GM12873 (cell line): Measurements from ENCODE around the gene RPL7L1.

ENCODE experiments used
- CTCF ChIP-seq: IDR thresholded peaks from 2 replicates; pipeline ENCODE4 v1.5.1; 2012; ENCODE audit warnings: low read depth, mild to moderate bottlenecking, moderate library complexity, low read length, control low read depth; ENCODE audit not compliant: insufficient read depth; ENCODE audit errors: missing control alignments

RPL7L1 gene

DNA sequence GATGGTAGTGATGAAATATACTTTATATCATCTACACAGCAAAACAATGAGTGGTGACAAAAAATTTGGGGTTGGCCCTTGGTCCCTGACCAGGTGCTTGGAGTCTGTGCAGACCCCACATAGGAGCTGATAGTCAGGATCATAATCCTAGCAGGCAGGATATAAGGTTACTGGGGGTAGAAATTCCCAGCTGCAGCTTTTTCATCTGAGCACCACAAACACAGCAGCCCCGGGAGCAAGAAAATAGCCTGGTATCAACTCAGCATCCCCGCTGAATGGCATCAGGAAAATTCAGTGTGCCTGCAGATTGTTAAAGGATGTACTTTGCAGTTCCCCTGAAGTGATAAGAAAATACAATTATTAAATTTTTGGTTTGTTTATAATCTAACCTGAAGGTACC, 27.8 kb upstream of the RPL7L1 start:
- TF ChIP-seq CTCF = no peak

- no peak for TF ChIP-seq CTCF
Measured at GRCh38 chr6:42860036-42860435, 19.4 kb upstream of the RPL7L1 start.

DNA sequence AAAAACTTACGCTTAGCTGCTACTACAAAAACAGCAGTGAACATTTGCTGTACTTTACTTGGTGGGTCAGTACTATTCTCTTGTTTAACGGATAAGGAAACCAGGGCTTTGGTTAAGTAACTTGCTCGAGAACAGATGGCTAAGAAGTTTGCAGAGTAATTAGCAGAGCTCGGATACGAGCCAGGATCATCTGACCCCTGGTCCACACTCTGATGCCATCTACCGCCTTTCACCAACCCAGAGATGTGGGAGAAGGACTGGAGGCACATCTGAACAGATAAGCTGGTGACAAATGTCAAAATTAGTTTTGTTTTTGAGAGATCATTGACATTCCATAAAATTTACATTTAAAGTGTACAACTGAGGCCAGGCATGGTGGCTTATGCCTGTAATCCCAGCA, 18.9 kb upstream of the RPL7L1 start:
- no peak for TF ChIP-seq CTCF

GRCh38 chr6:42864602-42865001, 14.8 kb upstream of the RPL7L1 start:
- TF ChIP-seq CTCF = no peak

- no peak for TF ChIP-seq CTCF
Measured at GRCh38 chr6:42870145-42870936, 9.1 kb upstream of the RPL7L1 start.

DNA sequence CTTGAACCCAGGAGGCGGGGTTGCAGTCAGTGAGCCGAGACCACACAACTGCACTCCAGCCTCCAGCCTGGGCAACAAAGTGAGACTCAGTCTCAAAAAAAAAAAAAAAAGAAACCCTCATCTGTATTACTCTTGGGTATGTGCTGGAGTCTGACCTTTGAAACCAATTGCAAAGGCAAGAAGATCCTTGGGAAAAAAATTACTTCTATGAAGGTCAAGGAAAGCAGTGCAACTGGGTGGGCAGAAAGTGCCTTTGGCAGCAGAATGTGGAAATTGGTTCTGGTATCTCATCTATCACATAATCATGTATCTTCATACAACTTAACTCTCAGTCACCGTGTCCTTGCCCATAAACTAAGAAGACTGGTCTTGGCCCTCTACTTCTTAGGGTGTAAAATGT, 7.7 kb upstream of the RPL7L1 start:
- TF ChIP-seq CTCF = no peak

DNA sequence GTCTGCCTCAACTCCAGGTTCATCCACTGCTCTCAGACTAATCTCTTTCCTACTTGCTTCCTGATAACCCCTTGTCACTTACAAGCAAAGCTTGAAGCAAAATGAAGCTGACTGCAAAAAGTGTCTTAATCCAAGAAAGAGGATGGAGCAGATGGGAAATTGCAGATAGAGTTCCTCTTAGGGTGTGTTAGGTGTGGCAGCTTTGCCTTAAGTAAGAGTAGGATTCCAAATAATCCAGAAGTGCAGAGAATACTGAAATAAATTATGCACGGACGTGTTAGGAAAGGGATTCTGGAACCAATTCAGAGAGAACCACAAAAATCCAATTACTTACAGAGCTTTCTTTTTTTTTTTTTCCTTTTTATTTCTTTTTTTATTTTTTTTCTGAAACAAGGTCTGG, 6.1 kb upstream of the RPL7L1 start:
- no peak for TF ChIP-seq CTCF
